Lower leg skin (tissue), 3 donors: ENCODE results near the gene PUS10.
"Not testable (repeated sequence)": the region's sequence is repeated elsewhere in the genome, so short reads cannot be mapped to it uniquely, and the experiment has no call there.

Source experiments
- CTCF ChIP-seq, 3 donors: fragments of 450-650 bp; IDR thresholded peaks; one replicate each; pipeline ENCODE4 v1.5.1; 2016; ENCODE audit warnings: antibody characterized with exemption in 3 of 3, mild to moderate bottlenecking in 3 of 3, moderate library complexity in 2 of 3
- POLR2A ChIP-seq, 2 donors: fragments of 450-650 bp; IDR thresholded peaks; one replicate each; pipeline ENCODE4 v1.6.1; 2016 to 2017; ENCODE audit warnings: antibody characterized with exemption in 2 of 2, mild to moderate bottlenecking in 1 of 2, moderate library complexity in 1 of 2

GRCh38 chr2:60901296-60901695 is 116.8 kb downstream of the PUS10 start:
- TF ChIP-seq POLR2A, CTCF (IDR thresholded peaks at IDR 0.05): not testable (repeated sequence)
